Chondrocyte (in vitro differentiated cells): ENCODE measurements around the gene TTC39A. TPM values are rescaled to one million over a fixed set of nuclear protein-coding genes. Genes with fewer than 3 reads are reported as not detected.

ENCODE experiments used
- DNase-seq: peaks from one replicate; pipeline ENCODE4 v3.0.0; 2021; ENCODE audit warnings: mixed read lengths, low spot score
- H3K27ac Mint-ChIP-seq: one replicate; pipeline ENCODE4 v1.8.0; 2021; ENCODE audit warnings: mild to moderate bottlenecking, moderate library complexity, mixed read lengths; ENCODE audit not compliant: unreplicated experiment
- H3K27me3 Mint-ChIP-seq: 2 replicates; pipeline ENCODE4 v1.8.0; 2021; ENCODE audit warnings: low read depth, mixed read lengths
- H3K36me3 Mint-ChIP-seq: 2 replicates; pipeline ENCODE4 v1.8.0; 2021; ENCODE audit warnings: low read depth, mixed read lengths
- H3K4me1 Mint-ChIP-seq: 2 replicates; pipeline ENCODE4 v1.8.0; 2021; ENCODE audit warnings: low read depth, mild to moderate bottlenecking, mixed read lengths
- H3K4me3 Mint-ChIP-seq: one replicate; pipeline ENCODE4 v1.8.0; 2021; ENCODE audit warnings: mild to moderate bottlenecking, moderate library complexity, mixed read lengths; ENCODE audit not compliant: unreplicated experiment
- H3K9me3 Mint-ChIP-seq: 2 replicates; pipeline ENCODE4 v1.8.0; 2021; ENCODE audit warnings: low read depth, mixed read lengths
- total RNA-seq: library from RNA; stranded (reverse); gene quantifications from 3 replicates; pipeline ENCODE4 v1.2.1, GENCODE V29; 2021
- TF ChIP-seq, protein P1 (sequence below): fragments of 200-600 bp; sonication (generic); IDR thresholded peaks from 2 replicates; pipeline ENCODE4 v1.5.0; 2021; ENCODE audit warnings: antibody characterized with exemption, mild to moderate bottlenecking, moderate library complexity

Gene TTC39A
- total RNA-seq, 1 donor from 2014 or later = 4.0 TPM

DNA sequence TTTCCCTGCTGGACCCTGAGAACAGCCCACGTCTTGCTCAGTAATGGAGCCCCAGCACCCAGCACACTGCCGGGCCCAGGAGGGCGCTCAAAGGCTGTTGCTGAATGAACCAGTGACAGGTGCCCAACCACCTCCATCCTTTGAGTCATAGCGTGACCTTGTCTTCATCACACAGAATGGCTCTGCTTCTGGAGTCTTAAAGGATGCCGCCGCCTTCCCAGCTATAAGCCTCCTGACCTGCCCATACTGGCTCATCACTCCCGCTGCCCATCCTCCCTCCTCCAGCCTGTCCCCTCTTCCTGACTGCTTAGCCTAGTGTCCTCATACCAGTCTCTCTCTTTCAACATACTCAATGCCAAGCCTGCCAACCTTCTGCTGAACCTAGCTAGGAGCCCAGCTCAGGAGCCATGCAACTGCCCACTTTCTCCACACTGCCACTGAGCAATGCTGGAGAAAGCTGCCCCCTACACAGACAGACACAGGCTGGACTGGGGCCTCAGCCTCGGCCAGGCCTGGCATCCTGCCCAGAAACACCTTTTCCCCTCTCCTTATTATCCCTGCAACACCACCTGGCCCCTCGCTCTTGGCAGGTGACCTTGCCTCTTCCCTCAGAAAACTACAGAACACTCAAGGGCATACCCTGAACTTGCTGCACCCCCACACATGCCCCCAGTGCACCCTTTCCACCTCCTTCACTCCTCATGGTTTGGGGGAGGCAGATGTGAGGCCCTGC is 14.1 kb downstream of the TTC39A start:
- Mint-ChIP-seq H3K9me3 (no peaks in the 10 kb centered on the region), H3K36me3 (no peaks in the 10 kb centered on the region), H3K27ac (no peak overlapping the region), H3K4me3 (no peak overlapping the region), H3K4me1 (peaks cover 26% of the 10 kb centered on the region), H3K27me3 (no peaks in the 10 kb centered on the region)
- TF ChIP-seq, protein P1, sequence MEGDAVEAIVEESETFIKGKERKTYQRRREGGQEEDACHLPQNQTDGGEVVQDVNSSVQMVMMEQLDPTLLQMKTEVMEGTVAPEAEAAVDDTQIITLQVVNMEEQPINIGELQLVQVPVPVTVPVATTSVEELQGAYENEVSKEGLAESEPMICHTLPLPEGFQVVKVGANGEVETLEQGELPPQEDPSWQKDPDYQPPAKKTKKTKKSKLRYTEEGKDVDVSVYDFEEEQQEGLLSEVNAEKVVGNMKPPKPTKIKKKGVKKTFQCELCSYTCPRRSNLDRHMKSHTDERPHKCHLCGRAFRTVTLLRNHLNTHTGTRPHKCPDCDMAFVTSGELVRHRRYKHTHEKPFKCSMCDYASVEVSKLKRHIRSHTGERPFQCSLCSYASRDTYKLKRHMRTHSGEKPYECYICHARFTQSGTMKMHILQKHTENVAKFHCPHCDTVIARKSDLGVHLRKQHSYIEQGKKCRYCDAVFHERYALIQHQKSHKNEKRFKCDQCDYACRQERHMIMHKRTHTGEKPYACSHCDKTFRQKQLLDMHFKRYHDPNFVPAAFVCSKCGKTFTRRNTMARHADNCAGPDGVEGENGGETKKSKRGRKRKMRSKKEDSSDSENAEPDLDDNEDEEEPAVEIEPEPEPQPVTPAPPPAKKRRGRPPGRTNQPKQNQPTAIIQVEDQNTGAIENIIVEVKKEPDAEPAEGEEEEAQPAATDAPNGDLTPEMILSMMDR = no peak
- peak; percentile 69 for DNase-seq

GRCh38 chr1:51314974-51315373 is 15.4 kb downstream of the TTC39A start:
- DNase-seq = peak; percentile 44
- no peaks in the 10 kb centered on the region for H3K27me3 Mint-ChIP-seq
- no peaks in the 10 kb centered on the region for H3K36me3 Mint-ChIP-seq
- H3K9me3 Mint-ChIP-seq = no peaks in the 10 kb centered on the region
- peaks cover 26% of the 10 kb centered on the region for H3K4me1 Mint-ChIP-seq
- TF ChIP-seq, protein P1 = no peak
- peak overlapping the region; percentile 65 for H3K27ac Mint-ChIP-seq
- no peak overlapping the region for H3K4me3 Mint-ChIP-seq

DNA sequence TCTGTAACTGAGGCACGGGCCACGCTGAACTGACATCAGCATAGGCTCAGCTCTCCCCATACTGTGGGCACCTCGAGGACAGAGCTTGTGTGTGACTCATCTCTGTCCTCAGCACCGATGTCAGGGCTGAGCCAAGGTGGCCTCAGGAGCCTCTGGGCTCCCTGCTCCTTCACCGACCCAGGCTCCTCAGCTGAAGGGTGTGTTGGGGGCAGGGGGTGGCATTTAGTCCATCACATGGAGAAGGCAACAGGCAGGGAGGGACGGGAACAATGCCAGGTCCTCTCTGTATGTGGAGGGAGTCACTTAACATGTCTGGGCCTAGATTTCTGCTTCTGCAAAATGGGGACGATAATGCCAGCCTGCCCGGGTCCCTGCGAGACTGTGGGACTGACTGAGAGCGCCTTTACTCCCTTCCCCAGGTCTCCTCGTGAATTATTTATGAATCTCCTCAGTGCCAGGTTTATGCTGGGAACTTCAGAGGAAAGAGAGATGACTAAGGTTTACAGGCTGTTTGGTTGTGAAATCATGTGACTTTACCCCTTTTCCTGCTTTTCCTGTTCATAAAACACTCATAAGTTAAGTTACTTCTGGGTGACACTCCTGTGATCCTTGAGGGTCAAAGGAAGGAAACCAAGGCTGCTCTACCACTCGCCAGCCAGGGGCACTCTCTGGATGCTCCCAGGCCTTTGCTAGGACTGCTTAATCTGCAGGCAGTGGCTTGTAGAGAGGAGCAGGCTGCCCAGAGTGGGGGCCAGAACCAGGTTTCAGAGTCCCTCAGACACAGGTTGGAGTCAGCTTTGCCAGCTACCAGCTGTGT is 16.2 kb downstream of the TTC39A start:
- H3K27ac Mint-ChIP-seq = peak overlapping the region; percentile 81
- H3K4me3 Mint-ChIP-seq = no peak overlapping the region

DNA sequence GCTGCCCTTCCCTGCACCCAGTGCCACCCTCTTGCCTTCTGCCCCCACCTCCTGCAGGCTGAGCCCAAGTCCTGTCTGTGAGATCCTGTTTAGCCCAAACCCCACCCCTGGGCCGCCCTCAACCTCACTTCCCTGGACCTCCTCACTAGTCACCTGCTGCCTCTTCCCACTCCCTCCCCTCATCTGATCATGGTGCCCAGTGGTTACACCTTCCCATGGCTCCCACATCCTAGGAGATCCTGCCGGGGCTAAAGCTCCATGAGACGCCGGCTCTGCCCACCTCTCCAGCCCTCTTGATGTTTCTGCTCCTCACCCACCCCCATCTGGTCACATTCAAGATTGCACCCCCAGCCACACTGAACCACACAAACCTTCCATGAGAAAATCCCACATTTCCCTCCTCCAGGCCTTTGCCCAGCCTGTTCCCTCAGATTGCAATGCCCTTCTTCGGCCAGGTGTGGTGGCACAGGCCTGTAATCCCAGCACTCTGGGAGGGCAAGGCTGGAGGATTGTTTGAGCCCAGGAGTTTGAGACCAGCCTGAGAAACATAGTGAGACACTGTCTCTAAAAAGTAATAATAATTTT is 17.0 kb downstream of the TTC39A start:
- Mint-ChIP-seq H3K4me3 (no peak overlapping the region), H3K27ac (peak overlapping the region; percentile 46), H3K4me1 (peaks cover 26% of the 10 kb centered on the region), H3K27me3 (no peaks in the 10 kb centered on the region), H3K9me3 (no peaks in the 10 kb centered on the region), H3K36me3 (no peaks in the 10 kb centered on the region)
- TF ChIP-seq, protein P1 = peak; percentile 51
- DNase-seq = peak; percentile 50

More for the DNA sequence above, 16.2 kb downstream of the TTC39A start:
- Mint-ChIP-seq H3K27me3 (no peaks in the 10 kb centered on the region), H3K4me1 (peaks cover 26% of the 10 kb centered on the region), H3K9me3 (no peaks in the 10 kb centered on the region), H3K36me3 (no peaks in the 10 kb centered on the region)
- TF ChIP-seq, protein P1 = no peak
- peak; percentile 61 for DNase-seq

DNA sequence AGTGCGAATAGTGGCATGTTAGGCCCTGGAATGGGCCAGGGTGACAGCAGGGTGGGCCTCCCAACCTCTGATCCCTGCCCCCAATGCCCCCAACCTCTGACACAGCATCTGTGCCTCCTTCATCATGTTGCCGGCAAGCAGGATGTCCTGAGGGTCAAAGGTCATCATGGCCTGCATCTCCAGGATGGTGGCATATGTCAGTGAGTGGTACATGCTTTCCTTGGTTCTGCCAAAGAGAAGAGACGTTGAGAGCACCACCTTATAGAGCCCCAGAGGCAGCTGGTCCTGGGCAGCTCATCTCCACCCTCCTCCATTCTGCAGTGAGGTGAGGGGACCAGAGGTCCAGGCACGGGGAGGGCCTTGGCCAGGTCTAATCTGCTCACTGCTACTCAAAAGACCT is 17.6 kb downstream of the TTC39A start:
- Mint-ChIP-seq H3K27me3 (no peaks in the 10 kb centered on the region), H3K4me1 (peaks cover 26% of the 10 kb centered on the region), H3K4me3 (no peak overlapping the region), H3K36me3 (no peaks in the 10 kb centered on the region), H3K9me3 (no peaks in the 10 kb centered on the region), H3K27ac (no peak overlapping the region)
- DNase-seq = peak; percentile 50
- TF ChIP-seq, protein P1 = no peak
